DND-41 (cell line): Measurements from ENCODE around the gene SLC1A4.

ENCODE experiments used
- EZH2 ChIP-seq: IDR thresholded peaks from 3 replicates; pipeline ENCODE4 v1.6.1; 2012; ENCODE audit warnings: borderline replicate concordance, low read depth, mild to moderate bottlenecking, moderate library complexity, low read length, inconsistent platforms; ENCODE audit not compliant: severe bottlenecking
- TF ChIP-seq, protein P1 (sequence below): IDR thresholded peaks from 2 replicates; pipeline ENCODE4 v1.5.1; 2012; ENCODE audit warnings: borderline replicate concordance, low read length, moderate library complexity, mild to moderate bottlenecking; ENCODE audit not compliant: poor library complexity, severe bottlenecking; ENCODE audit errors: extremely low read depth

DNA sequence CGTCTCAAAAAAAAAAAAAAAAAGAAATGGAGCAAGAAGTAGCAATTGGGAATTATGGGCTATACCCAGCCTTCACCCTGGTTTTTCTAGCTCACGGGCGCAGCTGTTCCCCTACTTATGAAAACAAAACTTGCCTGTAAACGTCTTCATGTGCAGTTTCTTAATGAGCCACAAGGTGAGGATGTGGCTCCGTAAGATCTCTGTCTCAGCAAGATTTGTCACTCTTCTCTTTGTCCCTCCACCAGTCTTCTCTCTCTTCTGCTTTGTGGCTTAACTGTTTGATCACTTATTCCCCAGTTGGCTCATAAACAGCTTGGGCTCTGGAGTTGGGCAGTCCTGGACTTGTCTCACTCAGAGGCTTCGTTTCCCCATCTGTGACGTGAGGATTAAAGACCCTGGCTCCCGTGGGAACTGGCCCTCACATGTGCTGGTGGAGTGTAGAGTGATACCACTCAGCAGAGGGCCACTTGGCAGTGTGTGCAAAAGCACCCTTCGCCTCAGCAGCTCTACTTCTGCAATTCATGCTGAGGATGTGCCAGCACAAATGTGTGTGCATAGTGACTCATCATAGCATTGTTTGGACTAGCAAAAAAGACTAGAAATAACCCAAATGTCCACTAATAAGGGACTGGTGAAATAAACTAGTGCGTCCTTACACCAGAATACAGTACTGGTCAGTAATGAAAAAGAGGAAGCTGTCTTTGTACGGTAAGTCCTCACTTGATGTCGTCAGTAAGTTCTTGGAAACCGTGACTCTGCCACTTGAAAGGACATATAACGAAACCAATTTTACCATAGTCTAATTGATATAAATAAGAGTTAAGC is 75.7 kb downstream of the SLC1A4 start:
- TF ChIP-seq, protein P1, sequence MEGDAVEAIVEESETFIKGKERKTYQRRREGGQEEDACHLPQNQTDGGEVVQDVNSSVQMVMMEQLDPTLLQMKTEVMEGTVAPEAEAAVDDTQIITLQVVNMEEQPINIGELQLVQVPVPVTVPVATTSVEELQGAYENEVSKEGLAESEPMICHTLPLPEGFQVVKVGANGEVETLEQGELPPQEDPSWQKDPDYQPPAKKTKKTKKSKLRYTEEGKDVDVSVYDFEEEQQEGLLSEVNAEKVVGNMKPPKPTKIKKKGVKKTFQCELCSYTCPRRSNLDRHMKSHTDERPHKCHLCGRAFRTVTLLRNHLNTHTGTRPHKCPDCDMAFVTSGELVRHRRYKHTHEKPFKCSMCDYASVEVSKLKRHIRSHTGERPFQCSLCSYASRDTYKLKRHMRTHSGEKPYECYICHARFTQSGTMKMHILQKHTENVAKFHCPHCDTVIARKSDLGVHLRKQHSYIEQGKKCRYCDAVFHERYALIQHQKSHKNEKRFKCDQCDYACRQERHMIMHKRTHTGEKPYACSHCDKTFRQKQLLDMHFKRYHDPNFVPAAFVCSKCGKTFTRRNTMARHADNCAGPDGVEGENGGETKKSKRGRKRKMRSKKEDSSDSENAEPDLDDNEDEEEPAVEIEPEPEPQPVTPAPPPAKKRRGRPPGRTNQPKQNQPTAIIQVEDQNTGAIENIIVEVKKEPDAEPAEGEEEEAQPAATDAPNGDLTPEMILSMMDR = peak; percentile 82
- TF ChIP-seq EZH2 = no peak
